Activated naive CD8-positive, alpha-beta T cell treated with anti-CD3 and anti-CD28 coated beads, Interleukin-2, amount 50 U/mL, for 24 hours (primary cell): ENCODE measurements around the gene SPATA18.

Experiments
- ATAC-seq: fragments of 150-1000 bp; cut with Tn5 transposase; one replicate; pipeline ENCODE4 v1.10.0; 2021
- DNase-seq: peaks from one replicate; pipeline ENCODE4 v3.0.0; 2021
- H3K27ac Mint-ChIP-seq: one replicate; pipeline ENCODE4 v1.8.0; 2021; ENCODE audit warnings: mild to moderate bottlenecking, mixed read lengths
- H3K27me3 Mint-ChIP-seq: one replicate; pipeline ENCODE4 v1.8.0; 2021; ENCODE audit warnings: mixed read lengths
- H3K36me3 Mint-ChIP-seq: one replicate; pipeline ENCODE4 v1.8.0; 2021; ENCODE audit warnings: low read depth, mixed read lengths
- H3K4me1 Mint-ChIP-seq: one replicate; pipeline ENCODE4 v1.8.0; 2021; ENCODE audit warnings: mixed read lengths
- H3K4me3 Mint-ChIP-seq: one replicate; pipeline ENCODE4 v1.8.0; 2021; ENCODE audit warnings: mild to moderate bottlenecking, moderate library complexity, mixed read lengths
- H3K9me3 Mint-ChIP-seq: one replicate; pipeline ENCODE4 v1.8.0; 2021; ENCODE audit warnings: mixed read lengths

Gene SPATA18, protein sequence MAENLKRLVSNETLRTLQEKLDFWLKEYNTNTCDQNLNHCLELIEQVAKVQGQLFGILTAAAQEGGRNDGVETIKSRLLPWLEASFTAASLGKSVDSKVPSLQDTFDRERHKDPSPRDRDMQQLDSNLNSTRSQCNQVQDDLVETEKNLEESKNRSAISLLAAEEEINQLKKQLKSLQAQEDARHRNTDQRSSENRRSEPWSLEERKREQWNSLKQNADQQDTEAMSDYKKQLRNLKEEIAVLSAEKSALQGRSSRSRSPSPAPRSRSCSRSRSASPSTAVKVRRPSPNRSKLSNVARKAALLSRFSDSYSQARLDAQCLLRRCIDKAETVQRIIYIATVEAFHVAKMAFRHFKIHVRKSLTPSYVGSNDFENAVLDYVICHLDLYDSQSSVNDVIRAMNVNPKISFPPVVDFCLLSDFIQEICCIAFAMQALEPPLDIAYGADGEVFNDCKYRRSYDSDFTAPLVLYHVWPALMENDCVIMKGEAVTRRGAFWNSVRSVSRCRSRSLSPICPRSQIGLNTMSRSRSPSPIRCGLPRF

DNA sequence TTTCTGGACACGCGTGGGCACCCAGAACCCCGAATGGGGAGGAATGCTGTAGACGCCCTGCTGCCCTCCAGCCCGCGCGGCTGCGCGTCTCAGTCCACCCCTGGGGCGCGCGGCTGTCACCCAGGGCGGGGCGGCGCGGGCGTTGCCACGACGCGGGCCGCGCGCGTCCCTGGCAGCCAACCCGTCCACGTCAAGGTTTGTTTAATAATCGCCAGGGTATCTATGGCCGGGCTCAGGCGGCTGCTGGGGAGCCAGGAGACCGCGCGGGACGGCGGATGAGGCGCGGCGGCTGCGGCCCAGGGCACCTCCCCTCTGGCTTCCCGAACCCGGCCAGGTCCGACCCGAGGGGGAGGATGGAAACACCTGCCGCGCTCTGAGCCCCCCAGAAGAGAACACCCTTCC lies at the start of gene SPATA18:
TSS of gene SPATA18 (plus strand) at position 92 of the 402 bp plus-strand sequence. CDS start 401 bp downstream, outside the sequence.
- Mint-ChIP-seq H3K4me1 (peaks cover 10% of the 10 kb centered on the region), H3K4me3 (peak within 1 kb of the TSS; percentile 61), H3K9me3 (no peaks in the 10 kb centered on the region), H3K36me3 (no peaks in the 10 kb centered on the region), H3K27ac (no peak within 1 kb of the TSS), H3K27me3 (peaks cover 65% of the 10 kb centered on the region)
- ATAC-seq (no peak), DNase-seq (peak; percentile 5)

DNA sequence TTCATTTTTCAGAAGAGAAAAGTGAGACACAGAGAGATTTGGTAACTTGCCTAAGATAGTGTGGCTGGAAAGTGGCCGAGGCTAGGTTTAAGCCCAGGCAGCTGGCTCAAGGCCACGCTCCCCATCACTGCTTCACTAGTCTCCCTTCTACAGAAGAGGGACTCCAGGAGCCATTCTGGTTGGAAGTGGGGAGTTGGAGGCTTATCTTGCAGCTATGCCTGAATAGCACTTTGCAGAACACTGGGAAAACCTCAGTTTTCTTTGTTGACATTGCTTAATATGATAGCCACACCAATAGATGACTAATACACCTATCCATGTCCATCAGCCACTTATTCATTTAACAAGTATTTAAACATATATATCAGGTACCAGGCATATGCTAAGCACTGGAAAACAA lies 49.5 kb upstream of the SPATA18 start:
- no peak overlapping the region for H3K27ac Mint-ChIP-seq

GRCh38 chr4:52004414-52004813 lies 46.7 kb upstream of the SPATA18 start:
- Mint-ChIP-seq H3K9me3 (no peaks in the 10 kb centered on the region), H3K4me1 (no peaks in the 10 kb centered on the region), H3K27ac (no peak overlapping the region), H3K36me3 (no peaks in the 10 kb centered on the region), H3K27me3 (no peaks in the 10 kb centered on the region), H3K4me3 (no peak overlapping the region)
- DNase-seq (no peak), ATAC-seq (no peak)

More for the DNA sequence above, 49.5 kb upstream of the SPATA18 start:
- Mint-ChIP-seq H3K9me3 (no peaks in the 10 kb centered on the region), H3K36me3 (no peaks in the 10 kb centered on the region), H3K27me3 (peaks cover 2% of the 10 kb centered on the region), H3K4me1 (no peaks in the 10 kb centered on the region), H3K4me3 (no peak overlapping the region)
- ATAC-seq: no peak
- no peak for DNase-seq

GRCh38 chr4:52005604-52006273 lies 45.4 kb upstream of the SPATA18 start:
- no peaks in the 10 kb centered on the region for H3K9me3 Mint-ChIP-seq
- H3K27ac Mint-ChIP-seq: no peak overlapping the region
- no peaks in the 10 kb centered on the region for H3K4me1 Mint-ChIP-seq
- no peak for DNase-seq
- H3K27me3 Mint-ChIP-seq: no peaks in the 10 kb centered on the region
- no peak overlapping the region for H3K4me3 Mint-ChIP-seq
- no peak for ATAC-seq
- no peaks in the 10 kb centered on the region for H3K36me3 Mint-ChIP-seq

- H3K27ac Mint-ChIP-seq: no peak overlapping the region
- H3K27me3 Mint-ChIP-seq: no peaks in the 10 kb centered on the region
- no peaks in the 10 kb centered on the region for H3K4me1 Mint-ChIP-seq
- ATAC-seq (no peak), DNase-seq (no peak)
- no peaks in the 10 kb centered on the region for H3K36me3 Mint-ChIP-seq
- H3K9me3 Mint-ChIP-seq: no peaks in the 10 kb centered on the region
- H3K4me3 Mint-ChIP-seq: no peak overlapping the region
Measured at GRCh38 chr4:52006887-52007286, 44.2 kb upstream of the SPATA18 start.

- Mint-ChIP-seq H3K4me3 (no peak overlapping the region), H3K36me3 (no peaks in the 10 kb centered on the region), H3K27ac (no peak overlapping the region), H3K9me3 (no peaks in the 10 kb centered on the region), H3K27me3 (no peaks in the 10 kb centered on the region), H3K4me1 (no peaks in the 10 kb centered on the region)
- ATAC-seq (no peak), DNase-seq (no peak)
Measured at GRCh38 chr4:52010986-52011385, 40.1 kb upstream of the SPATA18 start.

- Mint-ChIP-seq H3K9me3 (no peaks in the 10 kb centered on the region), H3K27me3 (no peaks in the 10 kb centered on the region), H3K27ac (no peak overlapping the region), H3K36me3 (no peaks in the 10 kb centered on the region), H3K4me3 (no peak overlapping the region), H3K4me1 (no peaks in the 10 kb centered on the region)
- DNase-seq (no peak), ATAC-seq (no peak)
Measured at GRCh38 chr4:52012651-52013050, 38.5 kb upstream of the SPATA18 start.

GRCh38 chr4:52014903-52015302 lies 36.2 kb upstream of the SPATA18 start:
- H3K9me3 Mint-ChIP-seq: no peaks in the 10 kb centered on the region
- H3K27me3 Mint-ChIP-seq: no peaks in the 10 kb centered on the region
- no peaks in the 10 kb centered on the region for H3K4me1 Mint-ChIP-seq
- DNase-seq (no peak), ATAC-seq (no peak)
- no peak overlapping the region for H3K27ac Mint-ChIP-seq
- no peak overlapping the region for H3K4me3 Mint-ChIP-seq
- H3K36me3 Mint-ChIP-seq: no peaks in the 10 kb centered on the region

- Mint-ChIP-seq H3K27ac (no peak overlapping the region), H3K9me3 (no peaks in the 10 kb centered on the region), H3K4me3 (no peak overlapping the region), H3K4me1 (no peaks in the 10 kb centered on the region), H3K27me3 (no peaks in the 10 kb centered on the region), H3K36me3 (no peaks in the 10 kb centered on the region)
- ATAC-seq (no peak), DNase-seq (no peak)
Measured at GRCh38 chr4:52015366-52015765, 35.7 kb upstream of the SPATA18 start.

DNA sequence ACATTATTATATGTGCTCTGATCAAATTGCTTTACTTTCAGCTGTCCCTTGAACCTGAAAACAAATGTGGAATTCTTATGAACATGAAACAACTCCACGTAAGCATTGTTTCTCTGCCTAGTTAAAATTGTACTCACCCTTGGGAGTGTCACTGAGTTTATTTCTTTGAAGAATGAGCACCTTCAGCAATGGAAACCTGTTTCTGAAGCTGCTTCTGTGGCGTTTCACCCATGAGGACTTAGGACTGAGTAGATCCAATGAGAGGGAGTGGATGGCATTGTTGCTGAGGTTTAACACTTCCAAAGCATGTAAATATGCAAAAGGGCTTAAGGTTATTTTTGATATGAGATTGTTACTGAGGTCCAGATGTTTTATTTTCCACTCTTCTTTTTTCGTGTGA lies 34.1 kb upstream of the SPATA18 start:
- DNase-seq: no peak
- H3K36me3 Mint-ChIP-seq: no peaks in the 10 kb centered on the region
- no peak overlapping the region for H3K4me3 Mint-ChIP-seq
- ATAC-seq: no peak
- no peaks in the 10 kb centered on the region for H3K27me3 Mint-ChIP-seq
- H3K4me1 Mint-ChIP-seq: no peaks in the 10 kb centered on the region
- H3K27ac Mint-ChIP-seq: no peak overlapping the region
- no peaks in the 10 kb centered on the region for H3K9me3 Mint-ChIP-seq

GRCh38 chr4:52017814-52018213 lies 33.3 kb upstream of the SPATA18 start:
- H3K27ac Mint-ChIP-seq: no peak overlapping the region
- no peaks in the 10 kb centered on the region for H3K4me1 Mint-ChIP-seq
- DNase-seq: no peak
- ATAC-seq: no peak
- no peaks in the 10 kb centered on the region for H3K9me3 Mint-ChIP-seq
- no peaks in the 10 kb centered on the region for H3K36me3 Mint-ChIP-seq
- no peak overlapping the region for H3K4me3 Mint-ChIP-seq
- no peaks in the 10 kb centered on the region for H3K27me3 Mint-ChIP-seq

- no peak within 1 kb of the TSS for H3K4me3 Mint-ChIP-seq
- H3K9me3 Mint-ChIP-seq: no peaks in the 10 kb centered on the region
- H3K27ac Mint-ChIP-seq: no peak within 1 kb of the TSS
- ATAC-seq (no peak), DNase-seq (no peak)
- H3K27me3 Mint-ChIP-seq: no peaks in the 10 kb centered on the region
- peaks cover 2% of the 10 kb centered on the region for H3K36me3 Mint-ChIP-seq
- no peaks in the 10 kb centered on the region for H3K4me1 Mint-ChIP-seq
Measured at GRCh38 chr4:52019936-52020657, 31.0 kb upstream of the SPATA18 start, which contains the start of gene LRRC66. TSS of gene LRRC66 (minus strand) at chr4:52020363. CDS start at chr4:52017613, 2,750 bp downstream.

GRCh38 chr4:52028970-52029369 lies 22.1 kb upstream of the SPATA18 start:
- Mint-ChIP-seq H3K4me1 (no peaks in the 10 kb centered on the region), H3K27ac (no peak overlapping the region), H3K36me3 (peaks cover 8% of the 10 kb centered on the region), H3K4me3 (no peak overlapping the region), H3K9me3 (no peaks in the 10 kb centered on the region), H3K27me3 (no peaks in the 10 kb centered on the region)
- ATAC-seq: no peak
- DNase-seq: no peak

DNA sequence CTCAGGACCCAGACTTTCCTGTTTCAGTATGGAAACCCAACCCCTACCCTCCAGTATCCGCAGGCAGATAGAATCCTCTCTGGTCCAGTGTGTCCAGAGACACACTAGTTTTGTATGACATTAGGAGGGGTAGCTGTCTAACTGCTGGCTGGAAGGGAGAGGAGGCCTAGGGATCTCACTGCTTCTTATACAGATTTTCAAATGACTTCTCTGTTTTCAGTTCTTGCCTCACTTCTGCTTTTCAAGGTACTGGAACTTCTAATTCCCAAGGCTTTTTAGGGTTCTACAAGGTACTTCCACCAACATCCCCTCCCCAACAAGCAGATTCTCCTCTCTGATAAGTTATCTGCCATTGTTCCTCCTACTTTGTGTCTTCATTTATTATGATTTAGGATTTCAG lies 19.1 kb upstream of the SPATA18 start:
- Mint-ChIP-seq H3K4me1 (peaks cover 14% of the 10 kb centered on the region), H3K27me3 (no peaks in the 10 kb centered on the region), H3K36me3 (peaks cover 5% of the 10 kb centered on the region), H3K9me3 (no peaks in the 10 kb centered on the region), H3K27ac (no peak overlapping the region), H3K4me3 (no peak overlapping the region)
- ATAC-seq: no peak
- DNase-seq: no peak
